Effector memory CD4-positive, alpha-beta T cell (primary cell): ENCODE data around the gene RGS7.

Source experiments
- DNase-seq, 3 donors: peaks; one replicate each; pipeline ENCODE4 v3.0.0-alpha.2; 2020
- H3K27ac ChIP-seq: 2 replicates; pipeline ENCODE4 v1.7.0; 2013; ENCODE audit warnings: mild to moderate bottlenecking, low read length, moderate library complexity; ENCODE audit not compliant: insufficient read depth, poor library complexity, severe bottlenecking
- H3K27me3 ChIP-seq: replicated peaks from 2 replicates; pipeline ENCODE4 v1.7.0; 2013; ENCODE audit warnings: mild to moderate bottlenecking, low read length; ENCODE audit not compliant: insufficient read depth, control insufficient read depth, poor library complexity, severe bottlenecking
- H3K36me3 ChIP-seq: 2 replicates; pipeline ENCODE4 v1.7.0; 2013; ENCODE audit warnings: mild to moderate bottlenecking, low read length, moderate library complexity; ENCODE audit not compliant: control insufficient read depth, insufficient read depth
- H3K4me1 ChIP-seq: 2 replicates; pipeline ENCODE4 v1.7.0; 2013; ENCODE audit warnings: low read length, mild to moderate bottlenecking; ENCODE audit not compliant: control insufficient read depth, insufficient read depth, poor library complexity, severe bottlenecking
- H3K4me3 ChIP-seq: 2 replicates; pipeline ENCODE4 v1.7.0; 2013; ENCODE audit warnings: low read length, low read depth, mild to moderate bottlenecking; ENCODE audit not compliant: insufficient read depth, poor library complexity, severe bottlenecking
- H3K9me3 ChIP-seq: 2 replicates; pipeline ENCODE4 v1.7.0; 2013; ENCODE audit warnings: mild to moderate bottlenecking, low read length, moderate library complexity; ENCODE audit not compliant: control insufficient read depth

Gene RGS7

DNA sequence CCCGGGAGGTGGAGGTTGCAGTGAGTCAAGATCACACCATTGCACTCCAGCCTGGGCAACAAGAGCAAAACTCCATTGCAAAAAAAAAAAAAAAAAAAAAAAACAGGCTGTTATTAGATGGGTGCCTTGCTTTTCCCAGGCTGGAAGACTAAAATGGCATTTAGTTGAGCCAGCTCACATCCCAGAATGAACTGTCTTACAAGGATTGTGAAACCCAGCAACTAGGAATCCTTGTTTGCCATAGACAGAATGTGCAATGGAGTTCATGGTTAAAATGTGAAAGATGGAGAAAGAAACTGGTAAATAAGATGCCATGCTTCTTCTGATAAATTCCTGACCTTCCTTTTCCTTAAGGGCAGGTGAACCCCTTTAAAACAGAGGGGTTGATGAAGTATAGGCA, 529.2 kb downstream of the RGS7 start:
- H3K27ac ChIP-seq: no peak overlapping the region
- H3K9me3 ChIP-seq: no peaks in the 10 kb centered on the region
- H3K27me3 ChIP-seq: no peaks in the 10 kb centered on the region
- H3K4me3 ChIP-seq: no peak overlapping the region
- no peaks in the 10 kb centered on the region for H3K4me1 ChIP-seq
- no peak for DNase-seq
- H3K36me3 ChIP-seq: no peaks in the 10 kb centered on the region

DNA sequence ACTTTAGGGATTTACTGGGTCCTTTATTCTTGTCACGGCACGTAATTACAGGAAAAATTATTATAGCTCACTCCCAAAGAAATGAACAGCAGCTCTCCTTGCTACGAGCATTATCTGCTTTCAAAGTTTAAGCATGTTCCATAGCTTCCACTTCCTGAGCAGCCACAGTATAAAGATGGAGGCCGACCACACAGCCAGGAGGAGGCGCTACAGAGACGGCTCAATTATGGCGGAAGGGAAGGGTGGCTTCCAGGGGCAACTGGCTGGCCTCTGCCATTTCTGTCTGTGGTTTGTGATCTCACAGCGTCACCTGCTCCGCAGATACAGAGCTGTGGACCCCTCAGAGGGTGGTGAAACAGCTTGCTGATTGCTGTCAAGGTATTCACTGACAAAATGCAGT, 532.8 kb downstream of the RGS7 start:
- H3K9me3 ChIP-seq: no peaks in the 10 kb centered on the region
- H3K27ac ChIP-seq: no peak overlapping the region
- no peaks in the 10 kb centered on the region for H3K36me3 ChIP-seq
- no peak for DNase-seq
- no peaks in the 10 kb centered on the region for H3K27me3 ChIP-seq
- H3K4me1 ChIP-seq: no peaks in the 10 kb centered on the region
- H3K4me3 ChIP-seq: no peak overlapping the region

DNA sequence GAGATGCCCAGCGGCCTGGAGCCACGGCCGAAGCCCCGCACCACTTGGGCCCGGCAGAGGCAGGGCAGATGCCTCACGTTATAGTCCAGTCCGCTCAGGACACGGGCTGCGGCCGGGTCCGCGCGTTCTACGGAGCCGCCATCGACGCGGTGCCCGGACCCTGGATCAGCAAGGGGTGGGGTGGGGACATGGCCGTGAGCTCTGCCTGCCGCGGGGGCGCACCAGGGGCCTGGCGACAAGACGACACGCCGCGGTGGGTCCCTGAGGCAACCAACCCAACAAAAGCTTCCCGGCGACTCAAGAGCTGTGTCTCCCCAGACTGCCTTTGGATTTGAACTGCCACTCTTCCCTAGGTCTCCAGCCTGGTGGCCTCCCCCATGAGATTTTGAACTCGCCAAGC, 533.6 kb downstream of the RGS7 start:
- Histone ChIP-seq H3K4me3 (no peak overlapping the region), H3K27me3 (no peaks in the 10 kb centered on the region), H3K9me3 (no peaks in the 10 kb centered on the region), H3K36me3 (no peaks in the 10 kb centered on the region), H3K4me1 (no peaks in the 10 kb centered on the region), H3K27ac (no peak overlapping the region)
- DNase-seq: no peak

DNA sequence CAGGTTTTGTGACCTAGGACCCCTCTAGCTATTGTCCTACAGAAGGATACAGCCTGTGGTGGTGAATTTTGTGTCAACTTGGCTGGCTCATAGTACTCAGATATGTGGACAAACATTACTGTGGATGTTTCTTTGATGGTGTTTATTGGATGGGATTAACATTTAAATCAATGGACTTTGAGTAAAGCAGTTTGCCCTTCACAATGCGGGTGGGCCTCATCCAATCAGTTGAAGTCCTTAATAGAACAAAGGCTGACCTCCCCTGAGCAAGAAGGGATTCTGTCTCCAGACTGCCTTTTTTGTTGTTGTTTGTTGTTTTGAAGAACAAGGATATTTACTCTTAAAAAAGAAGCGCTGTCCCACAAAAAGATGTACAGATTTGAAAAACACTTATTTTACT, 535.1 kb downstream of the RGS7 start:
- H3K27ac ChIP-seq: no peak overlapping the region
- no peaks in the 10 kb centered on the region for H3K27me3 ChIP-seq
- no peaks in the 10 kb centered on the region for H3K4me1 ChIP-seq
- no peak for DNase-seq
- no peaks in the 10 kb centered on the region for H3K9me3 ChIP-seq
- no peak overlapping the region for H3K4me3 ChIP-seq
- H3K36me3 ChIP-seq: no peaks in the 10 kb centered on the region

DNA sequence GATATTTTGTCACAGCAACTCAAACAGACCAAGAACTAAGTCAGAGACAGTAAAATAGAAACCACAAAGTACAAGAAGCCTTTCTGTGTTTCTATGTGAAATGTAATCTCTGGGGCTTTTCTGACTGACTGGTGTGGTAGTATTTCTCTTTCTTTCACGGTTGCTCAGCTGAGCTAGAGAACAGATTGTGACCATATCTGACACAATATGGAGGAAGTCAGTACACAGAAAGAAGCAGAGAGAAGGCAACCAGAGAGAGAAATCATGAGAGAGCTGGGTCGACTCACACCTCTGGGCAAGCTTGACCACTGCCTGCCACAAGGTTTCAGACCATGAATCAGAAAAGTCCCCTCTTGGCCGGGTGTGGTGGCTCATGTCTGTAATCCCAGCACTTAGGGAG, 536.2 kb downstream of the RGS7 start:
- Histone ChIP-seq H3K27me3 (no peaks in the 10 kb centered on the region), H3K36me3 (no peaks in the 10 kb centered on the region), H3K4me3 (no peak overlapping the region), H3K9me3 (no peaks in the 10 kb centered on the region), H3K27ac (no peak overlapping the region), H3K4me1 (no peaks in the 10 kb centered on the region)
- DNase-seq: no peak

DNA sequence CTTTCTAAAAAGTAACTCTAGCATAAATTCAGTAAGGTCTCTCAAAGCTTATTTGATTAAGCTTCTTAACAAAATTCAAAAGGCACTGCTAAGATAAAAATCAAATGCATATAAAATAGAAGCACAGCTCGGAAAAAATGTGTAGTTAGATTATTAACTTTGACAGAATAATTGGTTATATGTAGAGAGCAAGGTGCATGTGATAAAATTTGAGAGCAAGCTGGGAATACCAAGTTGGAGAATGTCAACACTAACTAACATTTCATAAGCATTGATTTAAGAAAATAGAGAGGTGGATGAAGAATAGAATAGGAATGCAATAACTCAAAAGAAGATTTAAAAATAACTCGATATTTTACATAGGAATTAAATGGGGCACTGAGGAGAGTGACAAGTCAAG, 540.5 kb downstream of the RGS7 start:
- H3K4me1 ChIP-seq: no peaks in the 10 kb centered on the region
- H3K36me3 ChIP-seq: no peaks in the 10 kb centered on the region
- H3K27ac ChIP-seq: no peak overlapping the region
- H3K27me3 ChIP-seq: no peaks in the 10 kb centered on the region
- H3K4me3 ChIP-seq: no peak overlapping the region
- H3K9me3 ChIP-seq: no peaks in the 10 kb centered on the region
- DNase-seq: no peak

DNA sequence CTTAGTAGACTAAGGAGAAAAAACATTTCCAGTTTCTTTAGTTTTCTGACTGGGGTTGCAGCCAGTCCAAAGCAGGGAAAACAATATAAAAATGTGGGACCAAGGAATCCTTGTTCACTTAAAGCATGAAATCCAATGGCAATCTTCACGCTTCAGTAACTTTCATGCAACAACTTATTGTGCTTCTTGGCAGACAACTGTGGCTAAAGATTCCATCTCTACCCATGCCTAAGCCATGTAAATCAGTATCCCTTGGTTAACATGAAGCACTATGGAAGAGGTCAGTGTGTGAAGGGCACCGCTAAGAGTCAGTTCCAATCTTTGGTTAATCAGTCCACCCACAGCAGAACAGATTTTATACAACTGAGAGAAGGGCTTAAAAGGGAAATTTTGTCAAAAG, 543.3 kb downstream of the RGS7 start:
- no peak overlapping the region for H3K27ac ChIP-seq
- no peaks in the 10 kb centered on the region for H3K36me3 ChIP-seq
- no peaks in the 10 kb centered on the region for H3K9me3 ChIP-seq
- H3K4me1 ChIP-seq: no peaks in the 10 kb centered on the region
- DNase-seq: no peak
- no peaks in the 10 kb centered on the region for H3K27me3 ChIP-seq
- H3K4me3 ChIP-seq: no peak overlapping the region

DNA sequence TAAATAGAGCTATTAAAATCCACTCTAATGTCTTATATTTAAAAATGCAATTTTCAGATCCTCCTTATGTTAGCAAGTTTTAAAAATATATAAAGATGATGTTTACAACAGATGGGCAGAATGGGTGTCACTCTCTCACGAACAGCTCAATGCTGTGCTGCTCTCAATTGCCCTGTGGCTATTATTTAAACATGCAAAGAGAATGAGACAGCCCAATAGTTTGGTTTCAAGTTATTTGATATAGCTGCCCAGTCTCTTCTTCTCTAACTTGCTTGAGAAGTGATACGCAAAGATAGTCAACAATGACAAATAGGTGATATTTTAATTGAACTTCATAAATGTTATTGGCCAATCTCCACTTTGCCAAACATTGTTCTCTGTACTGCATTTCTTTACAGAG, 545.7 kb downstream of the RGS7 start:
- H3K9me3 ChIP-seq: no peaks in the 10 kb centered on the region

DNA sequence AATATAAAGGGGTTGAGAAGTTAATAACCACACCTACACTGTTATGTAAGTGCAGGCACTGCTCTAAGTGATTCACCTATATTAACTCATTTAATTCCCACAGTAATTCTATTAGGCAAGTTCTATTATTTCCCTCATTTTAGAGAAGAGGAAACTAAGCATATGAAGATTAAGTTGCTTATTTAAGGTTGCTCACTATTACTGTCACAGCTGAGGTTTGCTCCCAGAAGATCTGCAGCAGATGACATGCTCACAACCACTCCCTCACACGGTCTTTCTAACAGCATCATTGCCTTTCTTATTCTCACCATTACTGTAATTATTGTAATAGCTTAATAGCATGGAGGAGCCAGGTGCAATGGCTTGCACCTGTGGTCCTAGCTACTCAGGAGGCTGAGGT, 548.6 kb downstream of the RGS7 start:
- H3K4me3 ChIP-seq: no peak overlapping the region
- H3K27ac ChIP-seq: no peak overlapping the region
- DNase-seq: no peak
- no peaks in the 10 kb centered on the region for H3K36me3 ChIP-seq
- no peaks in the 10 kb centered on the region for H3K27me3 ChIP-seq
- no peaks in the 10 kb centered on the region for H3K9me3 ChIP-seq
- H3K4me1 ChIP-seq: no peaks in the 10 kb centered on the region

More for the DNA sequence above, 545.7 kb downstream of the RGS7 start:
- no peak for DNase-seq
- Histone ChIP-seq H3K27me3 (no peaks in the 10 kb centered on the region), H3K4me1 (no peaks in the 10 kb centered on the region), H3K36me3 (no peaks in the 10 kb centered on the region), H3K4me3 (no peak overlapping the region), H3K27ac (no peak overlapping the region)

DNA sequence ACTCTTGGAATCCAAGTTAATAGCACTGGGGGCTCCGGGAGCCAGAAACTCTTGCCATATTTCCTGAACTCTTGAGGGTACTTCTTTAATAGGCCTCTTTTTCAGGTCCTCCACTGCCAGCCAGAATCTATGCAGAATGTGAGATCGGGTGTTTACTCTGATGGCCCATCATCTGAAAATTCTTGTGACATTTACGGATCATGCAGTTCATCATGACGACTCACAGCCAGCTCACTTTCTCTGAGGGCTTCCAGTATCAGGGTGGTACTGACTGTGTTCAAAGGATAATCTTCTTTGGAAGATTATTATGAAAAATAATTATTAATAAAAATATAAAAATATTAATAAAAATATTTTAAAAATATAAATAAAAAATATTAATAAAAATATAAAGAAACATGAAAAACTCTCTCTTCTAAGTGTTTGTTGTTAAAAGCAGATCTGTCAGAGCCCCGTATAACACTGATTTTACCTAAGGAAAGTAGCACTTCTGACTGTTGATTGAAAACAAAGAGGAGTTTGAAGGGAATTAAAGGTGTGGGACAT, 550.7 kb downstream of the RGS7 start:
- Histone ChIP-seq H3K4me3 (no peak overlapping the region), H3K36me3 (no peaks in the 10 kb centered on the region)

DNA sequence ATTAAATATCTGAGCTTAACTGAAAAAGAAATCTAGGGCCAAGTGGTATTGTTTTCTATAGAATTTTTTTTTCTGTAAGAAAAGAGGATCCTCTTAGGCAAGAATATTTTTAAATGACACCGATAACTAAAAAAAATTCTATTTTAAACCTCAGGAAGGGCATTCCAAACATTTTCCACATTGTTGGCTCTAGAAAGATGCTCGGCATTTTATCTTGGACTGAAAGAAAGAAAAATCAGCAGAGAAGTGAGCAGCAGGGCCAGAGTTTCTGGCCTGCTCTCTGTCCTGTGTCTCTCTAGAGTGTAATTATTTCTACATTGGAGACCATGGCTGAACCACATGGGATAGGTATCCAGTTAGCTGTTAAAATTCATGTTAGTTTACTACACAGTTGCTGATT, 552.5 kb downstream of the RGS7 start:
- H3K9me3 ChIP-seq: no peaks in the 10 kb centered on the region
- H3K27me3 ChIP-seq: no peaks in the 10 kb centered on the region
- H3K36me3 ChIP-seq: no peaks in the 10 kb centered on the region
- no peaks in the 10 kb centered on the region for H3K4me1 ChIP-seq
- no peak overlapping the region for H3K4me3 ChIP-seq
- no peak overlapping the region for H3K27ac ChIP-seq
- DNase-seq: no peak

More for the DNA sequence above, 550.7 kb downstream of the RGS7 start:
- H3K27ac ChIP-seq: no peak overlapping the region
- no peaks in the 10 kb centered on the region for H3K27me3 ChIP-seq
- H3K9me3 ChIP-seq: no peaks in the 10 kb centered on the region
- DNase-seq: no peak
- H3K4me1 ChIP-seq: no peaks in the 10 kb centered on the region
